Neuronal stem cell (in vitro differentiated cells): ENCODE results near the gene BAX.

Experiments
- DNase-seq: peaks from one replicate; pipeline ENCODE4 v3.0.0-alpha.2; 2013; ENCODE audit warnings: low spot score
- H2AFZ ChIP-seq: one replicate; pipeline ENCODE4 v1.6.1; 2013; ENCODE audit warnings: mild to moderate bottlenecking, low read length, inconsistent platforms
- H2AK5ac ChIP-seq: 2 replicates; pipeline ENCODE4 v1.6.1; 2013; ENCODE audit warnings: low read depth, mild to moderate bottlenecking, inconsistent platforms, low read length, moderate library complexity, mixed read lengths
- H2BK120ac ChIP-seq: 2 replicates; pipeline ENCODE4 v1.6.1; 2013; ENCODE audit warnings: low read depth, mild to moderate bottlenecking, inconsistent platforms, low read length, moderate library complexity, mixed read lengths
- H2BK12ac ChIP-seq: one replicate; pipeline ENCODE4 v1.6.1; 2013; ENCODE audit warnings: low read length, inconsistent platforms
- H2BK15ac ChIP-seq: 2 replicates; pipeline ENCODE4 v1.6.1; 2013; ENCODE audit warnings: mild to moderate bottlenecking, low read length, inconsistent platforms, mixed read lengths
- H2BK5ac ChIP-seq: one replicate; pipeline ENCODE4 v1.6.1; 2013; ENCODE audit warnings: inconsistent platforms, mild to moderate bottlenecking, low read length, moderate library complexity
- H3K14ac ChIP-seq: one replicate; pipeline ENCODE4 v1.6.1; 2013; ENCODE audit warnings: low read length, inconsistent platforms
- H3K18ac ChIP-seq: 2 replicates; pipeline ENCODE4 v1.6.1; 2013; ENCODE audit warnings: low read length, inconsistent platforms
- H3K23ac ChIP-seq: 2 replicates; pipeline ENCODE4 v1.6.1; 2013; ENCODE audit warnings: low read depth, mild to moderate bottlenecking, mixed read lengths, low read length, inconsistent platforms; ENCODE audit not compliant: poor library complexity
- H3K27ac ChIP-seq: replicated peaks from 3 replicates; pipeline ENCODE4 v1.5.1; 2013; ENCODE audit warnings: low read length, inconsistent platforms
- H3K27me3 ChIP-seq, 3 experiments: 2 replicates each; pipeline ENCODE4 v1.6.1; 2013; ENCODE audit warnings: low read length in 3 of 3, mild to moderate bottlenecking in 2 of 3, inconsistent platforms in 1 of 3, low read depth in 1 of 3, mixed read lengths in 1 of 3, moderate library complexity in 1 of 3; ENCODE audit not compliant: control insufficient read depth in 3 of 3, insufficient read depth in 3 of 3
- H3K36me3 ChIP-seq, 2 donors: replicated peaks in 1 of 2; 2 replicates each; pipeline ENCODE4 v1.6.1; 2013; ENCODE audit warnings: low read length in 2 of 2; ENCODE audit not compliant: control insufficient read depth in 2 of 2, insufficient read depth in 2 of 2
- H3K4ac ChIP-seq: 2 replicates; pipeline ENCODE4 v1.6.1; 2013; ENCODE audit warnings: inconsistent platforms, mild to moderate bottlenecking, low read length, moderate library complexity
- H3K4me1 ChIP-seq, 2 donors: 1 replicate in 1 of 2; 2 replicates in 1 of 2; pipeline ENCODE4 v1.6.1; 2013; ENCODE audit warnings: low read length in 2 of 2, low read depth in 1 of 2; ENCODE audit not compliant: control insufficient read depth in 2 of 2, insufficient read depth in 1 of 2
- H3K4me2 ChIP-seq: one replicate; pipeline ENCODE4 v1.6.1; 2013; ENCODE audit warnings: mild to moderate bottlenecking, low read length, inconsistent platforms; ENCODE audit not compliant: insufficient read depth, poor library complexity, severe bottlenecking
- H3K4me3 ChIP-seq, 2 donors: 2 replicates each; pipeline ENCODE4 v1.5.1; 2013; ENCODE audit warnings: low read length in 2 of 2, mild to moderate bottlenecking in 2 of 2, inconsistent platforms in 1 of 2, moderate library complexity in 1 of 2
- H3K79me1 ChIP-seq: one replicate; pipeline ENCODE4 v1.6.1; 2013; ENCODE audit warnings: low read depth, mild to moderate bottlenecking, inconsistent platforms, low read length, moderate library complexity
- H3K9ac ChIP-seq: one replicate; pipeline ENCODE4 v1.6.1; 2013; ENCODE audit warnings: mild to moderate bottlenecking, low read depth, low read length, inconsistent platforms; ENCODE audit not compliant: poor library complexity
- H3K9me3 ChIP-seq, 2 donors: replicated peaks in 1 of 2; 2 replicates each; pipeline versions ENCODE3 to v1.6.1; 2013; ENCODE audit warnings: low read length in 2 of 2, mild to moderate bottlenecking in 2 of 2, inconsistent platforms in 1 of 2, low read depth in 1 of 2, mixed read lengths in 1 of 2, moderate library complexity in 1 of 2; ENCODE audit not compliant: control insufficient read depth in 2 of 2, insufficient read depth in 1 of 2
- H4K8ac ChIP-seq: one replicate; pipeline ENCODE4 v1.6.1; 2013; ENCODE audit warnings: low read depth, mild to moderate bottlenecking, inconsistent platforms, low read length, moderate library complexity
- H4K91ac ChIP-seq: one replicate; pipeline ENCODE4 v1.6.1; 2013; ENCODE audit warnings: low read length, low read depth, mild to moderate bottlenecking, inconsistent platforms; ENCODE audit not compliant: poor library complexity
- WGBS, 2 donors: extraction: QIAGEN DNeasy Blood & Tissue Kit; methylation state at CpG; one replicate each; pipeline ENCODE4 v1.1.7; 2013; ENCODE audit warnings: missing lambda C conversion rate in 2 of 2, mixed read lengths in 1 of 2; ENCODE audit not compliant: insufficient read length in 2 of 2, insufficient replicate concordance in 1 of 2; ENCODE audit errors: extremely low coverage in 2 of 2; 5-methylcytosine and 5-hydroxymethylcytosine counted together

The BAX gene

GRCh38 chr19:48969276-48970138 lies 14.8 kb downstream of the BAX start:
- no CpG with 5 or more reads among the region's 45 CpGs for WGBS, 2 donors
- H3K9me3 ChIP-seq: peaks cover 0 to 8% of the 10 kb centered on the region in 2 donors

GRCh38 chr19:48970139-48970766 lies 15.6 kb downstream of the BAX start:
- H2BK12ac ChIP-seq: no peak overlapping the region
- H3K27ac ChIP-seq: no peak overlapping the region
- H3K27me3 ChIP-seq: no peaks in the 10 kb centered on the region
- no peak for DNase-seq
- H3K18ac ChIP-seq: no peak overlapping the region
- H2BK5ac ChIP-seq: no peak overlapping the region
- peak overlapping the region; percentile 21 for H2AK5ac ChIP-seq
- H2BK120ac ChIP-seq: no peak overlapping the region
- H3K9ac ChIP-seq: no peak overlapping the region
- whole genome bisulfite sequencing, 2 donors: no CpG with 5 or more reads among the region's 23 CpGs
- H3K9me3 ChIP-seq: peaks cover 0 to 8% of the 10 kb centered on the region in 2 donors
- no peak overlapping the region for H3K14ac ChIP-seq
- no peak overlapping the region for H3K23ac ChIP-seq
- peaks cover 36 to 74% of the 10 kb centered on the region in 2 donors for H3K36me3 ChIP-seq
- H3K4me3 ChIP-seq: no peak overlapping the region
- H2AFZ ChIP-seq: peak overlapping the region; percentile 61
- H3K4ac ChIP-seq: no peak overlapping the region
- H3K79me1 ChIP-seq: peaks cover 3% of the 10 kb centered on the region
- no peak overlapping the region for H4K91ac ChIP-seq
- H2BK15ac ChIP-seq: no peak overlapping the region
- no peak overlapping the region for H4K8ac ChIP-seq
- no peak overlapping the region for H3K4me2 ChIP-seq
- peaks cover 2% of the 10 kb centered on the region in 2 donors for H3K4me1 ChIP-seq

More at GRCh38 chr19:48969276-48970138, 14.8 kb downstream of the BAX start:
- Histone ChIP-seq H2BK5ac (no peak overlapping the region), H4K91ac (no peak overlapping the region), H3K23ac (peak overlapping the region; percentile 59), H3K4me3 (peak overlapping the region in 1 of 2 donors; percentile 9), H3K36me3 (peaks cover 34 to 72% of the 10 kb centered on the region in 2 donors), H2AK5ac (peak overlapping the region; percentile 35), H3K4me2 (no peak overlapping the region), H3K4ac (no peak overlapping the region), H3K27ac (no peak overlapping the region), H3K14ac (no peak overlapping the region), H3K27me3 (no peaks in the 10 kb centered on the region), H2BK120ac (no peak overlapping the region), H2BK15ac (no peak overlapping the region), H3K79me1 (peaks cover 3% of the 10 kb centered on the region), H3K9ac (no peak overlapping the region), H4K8ac (no peak overlapping the region), H2AFZ (no peak overlapping the region), H3K18ac (no peak overlapping the region), H2BK12ac (no peak overlapping the region), H3K4me1 (peaks cover 2 to 4% of the 10 kb centered on the region in 2 donors)
- DNase-seq: no peak

GRCh38 chr19:48970923-48971395 lies 16.3 kb downstream of the BAX start:
- Histone ChIP-seq H2AFZ (peak overlapping the region; percentile 61), H2BK12ac (no peak overlapping the region), H3K4me1 (peaks cover 2% of the 10 kb centered on the region in 2 donors), H3K9ac (no peak overlapping the region), H3K36me3 (peaks cover 36 to 76% of the 10 kb centered on the region in 2 donors), H3K23ac (no peak overlapping the region), H2AK5ac (no peak overlapping the region), H4K91ac (no peak overlapping the region), H3K79me1 (no peaks in the 10 kb centered on the region), H3K9me3 (peaks cover 0 to 8% of the 10 kb centered on the region in 2 donors), H3K4ac (no peak overlapping the region), H3K14ac (no peak overlapping the region), H4K8ac (no peak overlapping the region), H3K4me2 (no peak overlapping the region), H2BK5ac (no peak overlapping the region), H3K18ac (no peak overlapping the region), H2BK120ac (no peak overlapping the region), H3K4me3 (no peak overlapping the region), H3K27me3 (no peaks in the 10 kb centered on the region), H2BK15ac (no peak overlapping the region), H3K27ac (no peak overlapping the region)
- WGBS, 2 donors: no CpG with 5 or more reads among the region's 19 CpGs
- peak; percentile 82 for DNase-seq
